Measurements from ENCODE around the gene IL17RE. TPM values are rescaled to one million over a fixed set of nuclear protein-coding genes. Genes with fewer than 3 reads are reported as not detected.

IL17RE gene
- total and polyA plus RNA-seq, 7 donors = 0.07 to 1.1 (median 0.75) TPM

- Histone ChIP-seq H3K27ac (no peak overlapping the region), H3K9me3 (no peaks in the 10 kb centered on the region), H3K27me3 (ENCODE audit: insufficient read depth in 3 of 3, low read length in 2 of 3) (no peaks in the 10 kb centered on the region), H3K4me1 (peaks cover 4% of the 10 kb centered on the region), H3K4me3 (no peak overlapping the region), H3K36me3 (ENCODE audit: insufficient read depth in 1 of 2, low read depth in 1 of 2) (peaks cover 0 to 28% of the 10 kb centered on the region in 2 donors)
- DNase-seq = no peak
- WGBS, 3 donors = 92 to 94% (median 94%) methylated on average over 7 of the region's 7 CpGs
- ATAC-seq = no peak
- intact Hi-C loops (cut with DNase I) = loop anchor here in 1 of 2 donors (5.0 to 10.0 kb wide), 2 partner anchors 73 to 186 kb away; no protein-coding TSS in a partner anchor
- no peak for TF ChIP-seq CTCF (IDR thresholded peaks at IDR 0.05)
Observed at GRCh38 chr3:9949115-9949514, 46.5 kb downstream of the IL17RE start.

- H3K4me1 ChIP-seq = peaks cover 4% of the 10 kb centered on the region
- no peak for ATAC-seq
- intact Hi-C loops (cut with DNase I) = loop anchor here in 1 of 2 donors (5.0 to 10.0 kb wide), 2 partner anchors 73 to 185 kb away; no protein-coding TSS in a partner anchor
Observed at GRCh38 chr3:9949626-9950025, 47.0 kb downstream of the IL17RE start.

GRCh38 chr3:9951126-9951525, 48.5 kb downstream of the IL17RE start:
- no peaks in the 10 kb centered on the region for H3K27me3 ChIP-seq (ENCODE audit: insufficient read depth in 3 of 3, low read length in 2 of 3)
- intact Hi-C loops (cut with DNase I) = no loop called here
- peaks cover 18% of the 10 kb centered on the region for H3K4me1 ChIP-seq
- DNase-seq = no peak
- peaks cover 0 to 24% of the 10 kb centered on the region in 2 donors for H3K36me3 ChIP-seq (ENCODE audit: insufficient read depth in 1 of 2, low read depth in 1 of 2)
- TF ChIP-seq CTCF (IDR thresholded peaks at IDR 0.05) = no peak
- 40 to 48% (median 41%) methylated on average over 7 of the region's 7 CpGs for WGBS, 3 donors
- H3K9me3 ChIP-seq = no peaks in the 10 kb centered on the region
- H3K4me3 ChIP-seq = no peak overlapping the region
- H3K27ac ChIP-seq = no peak overlapping the region
- no peak for ATAC-seq

More at GRCh38 chr3:9949626-9950025, 47.0 kb downstream of the IL17RE start:
- 80 to 83% (median 82%) methylated on average over 9 of the region's 9 CpGs for WGBS, 3 donors
- no peak for DNase-seq
- Histone ChIP-seq H3K27ac (no peak overlapping the region), H3K27me3 (ENCODE audit: insufficient read depth in 3 of 3, low read length in 2 of 3) (no peaks in the 10 kb centered on the region), H3K4me3 (no peak overlapping the region), H3K36me3 (ENCODE audit: insufficient read depth in 1 of 2, low read depth in 1 of 2) (peaks cover 0 to 24% of the 10 kb centered on the region in 2 donors), H3K9me3 (no peaks in the 10 kb centered on the region)
- TF ChIP-seq CTCF (IDR thresholded peaks at IDR 0.05) = no peak

GRCh38 chr3:9951598-9951961, 48.9 kb downstream of the IL17RE start:
- DNase-seq = no peak

More at GRCh38 chr3:9951598-9951961, 48.9 kb downstream of the IL17RE start:
- no peak for TF ChIP-seq CTCF (IDR thresholded peaks at IDR 0.05)
- no peaks in the 10 kb centered on the region for H3K27me3 ChIP-seq (ENCODE audit: insufficient read depth in 3 of 3, low read length in 2 of 3)
- no peaks in the 10 kb centered on the region for H3K9me3 ChIP-seq
- ATAC-seq = no peak
- H3K27ac ChIP-seq = no peak overlapping the region
- H3K4me3 ChIP-seq = peak overlapping the region; percentile 64
- 41 to 49% (median 46%) methylated on average over 10 of the region's 10 CpGs for WGBS, 3 donors
- intact Hi-C loops (cut with DNase I) = no loop called here
- peaks cover 0 to 24% of the 10 kb centered on the region in 2 donors for H3K36me3 ChIP-seq (ENCODE audit: insufficient read depth in 1 of 2, low read depth in 1 of 2)
- H3K4me1 ChIP-seq = peaks cover 19% of the 10 kb centered on the region

Data from psoas muscle (tissue), 8 donors.